Measurements from ENCODE around the gene GARRE1.
A peak's percentile ranks its signal among the peaks of the same experiment; 100 is the strongest.
"Not testable (repeated sequence)": the region's sequence is repeated elsewhere in the genome, so short reads cannot be mapped to it uniquely, and the experiment has no call there.

The GARRE1 gene, protein sequence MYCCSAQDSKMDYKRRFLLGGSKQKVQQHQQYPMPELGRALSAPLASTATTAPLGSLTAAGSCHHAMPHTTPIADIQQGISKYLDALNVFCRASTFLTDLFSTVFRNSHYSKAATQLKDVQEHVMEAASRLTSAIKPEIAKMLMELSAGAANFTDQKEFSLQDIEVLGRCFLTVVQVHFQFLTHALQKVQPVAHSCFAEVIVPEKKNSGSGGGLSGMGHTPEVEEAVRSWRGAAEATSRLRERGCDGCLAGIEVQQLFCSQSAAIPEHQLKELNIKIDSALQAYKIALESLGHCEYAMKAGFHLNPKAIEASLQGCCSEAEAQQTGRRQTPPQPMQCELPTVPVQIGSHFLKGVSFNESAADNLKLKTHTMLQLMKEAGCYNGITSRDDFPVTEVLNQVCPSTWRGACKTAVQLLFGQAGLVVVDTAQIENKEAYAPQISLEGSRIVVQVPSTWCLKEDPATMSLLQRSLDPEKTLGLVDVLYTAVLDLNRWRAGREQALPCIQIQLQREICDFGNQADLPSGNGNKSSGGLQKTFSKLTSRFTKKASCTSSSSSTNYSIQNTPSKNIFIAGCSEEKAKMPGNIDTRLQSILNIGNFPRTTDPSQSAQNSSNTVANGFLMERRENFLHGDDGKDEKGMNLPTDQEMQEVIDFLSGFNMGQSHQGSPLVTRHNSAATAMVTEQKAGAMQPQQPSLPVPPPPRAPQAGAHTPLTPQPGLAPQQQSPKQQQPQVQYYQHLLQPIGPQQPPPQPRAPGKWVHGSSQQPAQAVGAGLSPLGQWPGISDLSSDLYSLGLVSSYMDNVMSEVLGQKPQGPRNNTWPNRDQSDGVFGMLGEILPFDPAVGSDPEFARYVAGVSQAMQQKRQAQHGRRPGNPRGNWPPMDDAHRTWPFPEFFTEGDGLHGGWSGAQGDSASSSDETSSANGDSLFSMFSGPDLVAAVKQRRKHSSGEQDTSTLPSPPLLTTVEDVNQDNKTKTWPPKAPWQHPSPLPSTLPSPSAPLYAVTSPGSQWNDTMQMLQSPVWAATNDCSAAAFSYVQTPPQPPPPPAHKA (N-terminal part only)

DNA sequence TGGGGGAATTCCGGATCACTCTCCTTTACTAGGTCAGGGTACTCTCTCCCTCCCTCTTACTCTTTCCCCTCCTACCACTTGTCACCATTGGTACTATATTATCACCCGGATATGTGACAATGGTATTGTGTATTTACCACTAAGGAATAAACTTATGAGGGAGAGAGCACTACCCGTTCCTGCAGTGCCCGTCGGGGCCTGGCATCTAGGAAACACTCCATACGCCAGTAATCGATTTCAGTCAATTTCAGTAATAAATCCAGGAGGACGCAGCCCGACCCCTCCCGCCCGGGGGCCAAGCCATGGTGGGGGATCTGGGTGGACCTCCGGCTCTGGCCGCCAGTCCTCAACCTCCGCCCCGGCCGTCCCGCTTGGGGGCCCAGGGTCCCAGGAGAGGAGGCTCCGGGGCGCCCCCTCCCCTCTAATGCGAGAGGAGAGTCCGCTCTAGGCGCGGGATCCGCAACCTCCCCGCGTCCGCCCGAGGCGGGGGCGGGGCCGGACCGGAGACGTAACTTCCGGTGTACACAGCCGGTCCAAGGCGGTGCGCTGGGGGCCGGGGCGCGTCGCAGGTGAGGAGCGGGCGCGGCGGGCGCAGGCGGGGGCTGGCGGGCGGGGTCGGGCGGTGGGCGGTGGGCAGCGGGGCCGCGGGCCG, at the start of gene GARRE1:
Gene GARRE1, plus strand, starts transcription at position 509 of the 652 bp plus-strand sequence. CDS start 45,920 bp downstream, outside the sequence.
- peak; percentile 35 for DNase-seq

DNA sequence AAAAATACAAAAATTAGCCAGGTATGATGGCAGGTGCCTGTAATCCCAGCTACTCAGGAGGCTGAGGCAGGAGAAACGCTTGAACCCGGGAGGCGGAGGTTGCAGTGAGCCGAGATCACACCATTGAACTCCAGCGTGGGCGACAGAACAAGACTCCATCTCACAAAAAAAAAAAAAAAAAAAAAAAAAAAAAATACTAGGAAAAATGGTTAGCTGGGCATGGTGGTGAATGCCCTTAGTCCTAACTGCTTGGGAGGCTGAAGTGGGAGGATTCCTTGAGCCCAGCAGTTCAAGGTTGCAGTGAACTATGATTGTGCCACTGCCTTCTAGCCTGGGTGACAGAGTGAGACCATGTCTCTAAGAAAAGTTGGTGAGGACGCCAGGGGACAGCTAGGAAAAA, 49.0 kb upstream of the GARRE1 start:
- DNase-seq: not testable (repeated sequence)

DNA sequence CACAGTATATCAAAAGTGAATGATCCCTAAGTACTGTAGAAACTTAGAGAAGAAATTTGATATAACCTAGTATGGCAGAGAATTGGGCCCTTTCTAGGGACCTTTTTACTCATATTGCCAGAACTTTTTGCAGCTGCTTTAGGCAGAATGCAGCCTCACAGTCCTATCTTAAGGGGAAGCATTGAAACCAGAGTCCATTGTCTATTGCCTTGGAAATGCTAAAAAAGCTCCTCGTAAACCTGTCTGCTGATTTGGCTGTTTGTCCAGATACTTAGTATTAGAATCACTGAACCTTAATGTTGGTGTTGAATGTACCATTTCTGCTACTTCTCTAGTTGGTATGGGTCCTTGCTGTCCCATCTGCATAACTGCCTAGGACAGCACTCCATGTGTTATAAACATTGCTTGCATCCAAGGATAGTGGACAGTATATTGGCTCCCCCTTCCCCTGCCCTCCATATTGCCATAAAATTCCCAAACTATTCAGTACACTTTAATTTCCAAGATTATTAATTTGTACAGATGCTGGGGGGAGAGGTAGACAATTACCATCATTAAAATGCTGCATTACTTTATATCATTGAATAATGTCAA, 46.0 kb upstream of the GARRE1 start:
- DNase-seq: no peak

DNA sequence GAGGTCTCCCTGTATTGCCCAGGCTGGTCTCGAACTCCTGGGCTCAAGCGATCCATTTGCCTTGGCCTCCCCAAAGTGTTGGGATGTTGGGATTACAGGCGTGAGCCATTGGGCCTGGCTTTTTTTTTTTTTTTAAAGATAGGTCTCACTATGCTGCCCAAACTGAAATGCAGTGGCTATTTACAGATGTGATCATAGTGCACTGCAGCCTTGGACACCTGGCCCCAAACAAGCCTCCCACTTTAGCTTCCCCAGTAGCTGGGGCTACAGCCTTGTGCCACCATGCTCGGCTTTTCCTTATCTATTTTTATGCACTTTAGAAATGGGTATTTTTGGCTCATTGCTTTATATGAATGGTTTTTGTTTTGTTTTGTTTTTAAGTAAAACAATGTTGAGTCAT, 44.6 kb upstream of the GARRE1 start:
- DNase-seq: no peak

DNA sequence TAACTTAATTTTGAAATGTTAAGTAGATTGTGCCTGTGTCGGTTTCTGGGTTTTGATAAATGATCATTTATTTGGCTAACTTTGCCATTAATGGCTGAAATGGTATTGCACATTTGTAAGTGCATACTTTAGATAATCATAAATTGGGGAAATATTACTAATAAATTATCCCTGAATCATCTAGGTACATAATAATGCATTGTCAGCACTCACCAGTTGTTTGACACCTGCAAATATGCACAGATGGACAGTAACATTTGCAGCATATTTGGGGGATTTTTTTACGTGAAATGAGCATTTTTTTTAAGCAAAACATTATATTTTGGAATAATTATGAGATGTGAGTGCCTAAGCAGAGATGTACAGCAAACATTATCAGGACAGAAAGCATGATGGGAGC, 41.1 kb upstream of the GARRE1 start:
- DNase-seq: no peak

DNA sequence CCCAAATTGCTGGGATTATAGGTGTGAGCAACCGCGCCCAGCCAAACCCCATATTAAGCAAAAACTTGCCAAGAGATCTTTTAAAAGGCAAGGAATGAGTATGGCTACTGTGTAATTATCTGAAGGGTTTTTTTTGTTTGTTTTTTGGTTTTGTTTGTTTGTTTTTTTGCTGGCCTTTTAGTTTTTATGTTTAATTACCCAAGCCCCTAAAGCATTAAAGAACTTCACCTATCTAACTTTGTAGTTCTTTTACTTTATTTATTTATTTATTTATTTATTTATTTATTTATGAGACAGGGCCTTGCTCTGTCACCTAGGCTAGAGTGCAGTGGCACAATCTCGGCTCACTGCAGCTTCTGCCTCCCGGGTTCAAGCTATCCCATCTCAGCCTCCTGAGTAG, 40.3 kb upstream of the GARRE1 start:
- no peak for DNase-seq

DNA sequence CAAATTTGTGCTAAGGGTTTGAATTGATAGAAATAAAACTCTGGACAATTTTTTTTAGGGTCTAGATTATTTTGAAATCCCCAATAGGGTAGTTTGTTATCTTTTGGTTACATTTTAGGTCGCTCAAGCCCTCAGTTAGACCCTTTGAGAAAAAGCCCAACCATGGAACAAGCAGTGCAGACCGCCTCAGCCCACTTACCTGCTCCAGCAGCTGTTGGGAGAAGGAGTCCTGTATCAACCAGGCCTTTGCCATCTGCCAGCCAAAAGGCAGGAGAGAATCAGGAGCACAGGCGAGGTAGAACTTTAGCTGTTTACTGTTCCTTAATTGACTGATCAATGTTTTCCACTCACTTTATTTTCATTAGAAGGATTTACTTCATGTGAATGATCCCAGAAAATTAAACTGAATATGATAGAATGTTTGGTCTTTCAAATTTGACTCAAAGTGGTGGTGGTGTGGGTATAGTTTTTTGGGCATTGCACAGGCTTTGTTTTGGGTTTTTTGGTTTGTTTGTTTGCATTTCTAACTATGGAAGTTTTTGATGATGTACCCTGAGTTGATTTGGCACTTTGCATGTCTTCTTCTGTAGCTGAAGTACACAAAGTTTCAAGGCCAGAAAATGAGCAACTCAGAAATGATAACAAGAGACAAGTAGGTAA, 39.2 kb upstream of the GARRE1 start:
- no peak for DNase-seq

DNA sequence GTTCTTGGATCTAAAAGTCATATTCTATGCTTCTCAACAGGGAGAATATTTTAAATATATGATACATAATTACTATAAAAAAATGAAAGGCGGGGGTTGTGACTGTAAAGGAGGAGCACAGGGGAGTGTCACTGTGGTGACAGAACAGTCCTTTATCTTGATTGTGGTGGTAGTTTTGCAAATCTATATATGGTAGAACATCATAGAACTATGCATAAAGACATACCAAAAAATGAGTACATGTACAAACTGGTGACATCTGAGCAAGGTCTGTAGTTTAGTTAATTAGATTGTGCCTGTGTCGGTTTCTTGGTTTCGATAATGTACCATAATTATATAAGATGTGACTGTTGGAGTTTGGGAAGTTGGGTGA, 38.7 kb upstream of the GARRE1 start:
- DNase-seq: no peak

DNA sequence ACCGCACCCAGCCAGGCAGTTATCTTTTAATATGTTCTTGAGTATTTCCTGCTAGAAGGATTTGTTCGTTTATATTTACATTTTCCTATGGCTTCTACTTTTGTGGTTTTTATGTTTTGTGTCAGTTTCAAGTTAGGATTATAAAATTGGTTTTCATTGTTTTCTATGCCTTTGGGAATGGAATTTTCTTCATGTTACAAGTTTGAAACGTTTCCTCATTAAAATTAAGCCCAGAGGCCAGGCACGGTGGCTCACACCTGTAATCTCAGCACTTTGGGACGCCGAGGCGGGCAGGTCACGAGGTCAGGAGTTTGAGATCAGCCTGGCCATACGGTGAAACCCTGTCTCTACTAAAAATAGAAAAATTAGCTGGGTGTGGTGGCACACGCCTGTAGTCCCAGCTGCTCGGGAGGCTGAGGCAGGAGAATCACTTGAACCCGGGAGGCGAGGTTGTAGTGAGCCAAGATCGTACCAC, 37.6 kb upstream of the GARRE1 start:
- not testable (repeated sequence) for DNase-seq

DNA sequence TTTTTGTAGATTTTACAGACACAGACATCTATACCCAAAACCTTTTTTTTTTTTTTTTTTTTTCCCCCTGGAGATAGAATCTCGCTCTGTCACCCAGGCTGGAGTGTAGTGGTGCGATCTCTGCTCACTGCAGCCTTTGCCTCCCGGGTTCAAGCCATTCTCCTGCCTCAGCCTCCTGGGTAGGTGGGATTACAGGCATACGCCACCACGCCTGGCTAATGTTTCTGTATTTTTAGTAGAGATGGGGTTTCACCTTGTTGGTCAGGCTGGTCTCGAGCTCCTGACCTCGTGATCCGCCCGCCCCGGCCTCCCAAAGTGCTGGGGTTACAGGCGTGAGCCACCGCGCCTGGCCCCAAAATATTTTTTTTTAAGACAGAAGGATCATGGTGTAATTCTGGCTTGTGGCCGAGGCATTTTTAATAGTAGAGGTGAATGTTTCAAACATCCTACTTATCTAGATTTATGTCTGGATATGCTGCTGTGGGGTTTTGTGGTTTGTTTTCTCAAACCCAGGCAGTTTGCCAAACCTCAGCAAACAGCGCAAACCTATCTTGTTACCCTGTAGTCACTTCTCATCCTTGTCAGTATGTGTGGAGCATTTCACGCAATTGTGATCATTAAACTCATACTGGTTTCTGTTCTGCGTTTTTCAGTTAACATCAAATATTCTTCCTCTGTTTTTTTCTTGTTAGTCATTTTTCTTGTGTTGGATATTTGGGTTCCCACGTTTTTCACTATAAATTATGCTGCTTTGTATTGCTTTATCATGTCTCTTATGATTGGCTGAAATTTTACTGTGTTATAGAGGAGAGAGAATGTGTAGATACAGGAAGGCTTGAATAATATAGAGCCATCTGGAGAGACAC, 36.2 kb upstream of the GARRE1 start:
- DNase-seq: no peak

DNA sequence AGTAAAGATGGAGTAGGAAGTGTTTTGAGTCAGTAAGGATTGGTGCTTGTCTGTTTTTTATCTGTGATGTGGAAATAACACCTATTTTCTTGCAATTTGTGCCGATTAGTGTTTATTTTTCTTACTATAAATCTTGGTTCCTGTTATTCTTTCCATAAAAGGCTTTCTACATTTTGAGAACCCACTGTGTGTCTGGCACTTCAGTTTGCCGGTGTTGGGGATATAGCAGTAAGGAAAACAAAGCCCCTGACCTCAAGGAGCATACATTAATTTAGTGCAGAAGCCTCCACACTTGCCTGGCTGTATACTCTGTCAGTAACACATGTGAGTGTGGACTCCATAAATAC, 35.6 kb upstream of the GARRE1 start:
- no peak for DNase-seq

DNA sequence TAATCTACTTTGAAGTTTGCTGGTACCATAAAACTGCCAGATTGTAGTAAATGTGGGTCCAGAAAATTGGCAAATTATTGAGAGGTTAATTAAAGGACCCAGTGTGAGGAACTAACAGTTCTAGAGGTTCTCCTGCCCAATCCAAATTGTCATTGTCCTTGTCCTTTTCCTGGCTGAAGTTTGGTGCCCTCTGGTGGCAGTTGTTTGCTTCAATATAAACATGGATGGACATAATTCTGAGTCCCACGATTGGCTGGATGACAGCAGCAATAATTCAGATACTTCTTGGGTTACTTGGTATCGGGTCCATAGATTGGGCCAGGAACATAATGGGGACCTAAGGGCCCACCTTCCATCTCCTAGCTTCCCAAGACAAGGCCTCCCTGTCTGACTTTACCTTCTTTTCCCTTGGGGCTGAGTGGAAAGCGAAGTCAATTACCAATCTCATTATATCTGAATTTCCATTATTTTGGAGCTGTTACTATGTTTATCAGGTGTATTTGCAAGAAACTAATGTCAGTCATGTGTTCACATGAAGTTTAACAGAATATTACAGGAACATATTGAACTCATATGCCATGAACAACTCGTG, 33.8 kb upstream of the GARRE1 start:
- DNase-seq: peak; percentile 9

DNA sequence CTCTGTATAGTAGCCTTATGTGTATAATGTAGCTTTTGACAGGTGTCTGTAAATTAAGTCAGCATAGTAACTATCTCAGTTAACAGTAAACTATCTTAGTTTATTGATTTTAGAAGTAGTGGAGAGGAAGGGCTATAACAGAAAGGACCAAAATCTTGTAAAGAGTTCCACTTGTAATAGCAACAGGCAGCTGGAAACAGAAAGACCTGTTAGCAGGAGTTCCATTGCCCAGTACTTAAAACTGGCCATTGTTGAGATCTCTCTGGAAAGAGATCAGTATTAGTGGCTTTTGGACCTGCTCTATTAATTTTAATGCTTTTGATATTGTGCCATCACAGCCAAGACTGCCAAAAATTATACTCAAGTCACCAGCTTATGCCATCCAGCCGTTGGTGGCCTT, 32.0 kb upstream of the GARRE1 start:
- DNase-seq: no peak

DNA sequence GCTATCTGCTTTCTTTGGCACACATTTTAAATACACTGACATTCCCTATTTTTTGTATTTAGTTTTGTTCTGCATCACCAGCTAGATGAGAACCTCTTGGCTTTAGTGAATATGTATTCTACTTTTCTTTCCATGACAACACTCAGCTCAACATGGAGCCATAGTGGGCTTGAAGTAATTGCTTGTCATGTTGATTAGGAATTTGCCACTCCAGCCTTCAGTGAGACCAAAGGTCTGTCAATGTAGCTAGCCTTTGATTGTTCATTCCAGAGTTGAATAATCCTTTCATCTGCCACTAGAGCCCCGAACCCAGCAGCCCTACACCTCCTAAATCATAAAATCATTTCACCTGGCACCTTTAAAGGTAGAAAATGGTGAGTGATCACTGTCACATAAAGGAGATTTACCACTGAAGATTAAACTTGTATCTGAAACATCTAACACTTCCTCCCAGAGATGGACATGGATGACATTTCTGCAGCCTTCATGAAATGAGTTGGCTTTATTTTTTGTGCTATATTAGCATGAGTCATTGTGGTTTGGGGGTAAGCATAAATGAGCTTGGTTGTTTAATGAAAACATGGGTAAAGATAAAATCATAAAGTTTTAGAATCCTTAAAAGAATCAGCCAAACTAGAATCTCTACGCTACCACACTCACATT, 29.2 kb upstream of the GARRE1 start:
- no peak for DNase-seq

DNA sequence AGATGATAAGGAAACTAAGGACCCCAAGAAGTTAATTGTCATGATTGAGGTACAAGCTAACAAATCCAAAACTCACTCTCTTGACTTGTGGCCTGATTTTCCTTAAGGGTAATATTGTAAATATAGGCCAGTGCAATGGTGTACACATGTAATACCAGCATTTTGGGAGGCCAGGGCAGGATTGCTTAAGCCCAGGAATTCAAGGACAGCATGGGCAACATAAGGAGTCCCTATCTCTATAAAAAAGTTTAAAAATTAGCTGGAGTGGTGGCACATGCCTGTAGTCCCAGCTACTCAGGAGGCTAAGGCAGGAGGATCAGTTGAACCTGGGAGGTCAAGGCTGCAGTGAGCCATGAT, 28.7 kb upstream of the GARRE1 start:
- DNase-seq: no peak

DNA sequence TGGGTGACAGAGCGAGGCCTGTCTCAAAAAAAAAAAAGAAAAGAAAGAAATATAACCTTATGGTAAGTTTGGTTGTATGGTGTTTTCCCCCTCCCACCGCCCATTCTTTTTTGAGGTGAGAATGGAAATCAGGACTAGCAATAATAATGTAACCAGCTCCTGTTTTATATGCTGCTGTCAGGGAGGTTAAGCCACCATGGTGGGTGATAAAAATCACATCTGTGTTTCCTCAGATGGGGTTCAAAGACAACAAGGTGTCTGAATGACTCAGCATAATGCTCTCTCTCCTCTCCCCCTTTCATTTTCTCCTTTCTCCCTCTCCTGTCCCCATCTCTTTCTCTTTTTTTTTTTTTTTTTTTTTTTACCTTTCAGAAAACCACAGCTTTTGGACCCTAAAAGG, 28.3 kb upstream of the GARRE1 start:
- no peak for DNase-seq

DNA sequence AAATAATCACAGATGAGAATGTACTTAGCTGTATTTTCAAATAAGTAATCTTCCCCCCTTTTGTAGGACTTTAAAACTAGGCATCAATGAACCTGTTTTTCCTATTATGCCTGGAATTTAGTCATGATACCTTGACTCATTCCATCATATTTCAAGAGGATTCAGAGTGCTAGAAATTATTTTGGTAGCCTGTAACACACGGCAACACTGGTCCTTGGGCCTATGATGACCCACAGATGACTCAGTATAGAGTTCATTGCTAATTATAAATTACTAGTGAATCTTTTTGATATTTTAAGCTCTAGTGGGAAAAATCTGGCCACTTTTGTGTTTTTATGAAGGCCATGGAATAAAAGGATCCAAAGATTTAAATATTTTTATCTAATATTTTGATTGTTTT, 26.0 kb upstream of the GARRE1 start:
- no peak for DNase-seq

DNA sequence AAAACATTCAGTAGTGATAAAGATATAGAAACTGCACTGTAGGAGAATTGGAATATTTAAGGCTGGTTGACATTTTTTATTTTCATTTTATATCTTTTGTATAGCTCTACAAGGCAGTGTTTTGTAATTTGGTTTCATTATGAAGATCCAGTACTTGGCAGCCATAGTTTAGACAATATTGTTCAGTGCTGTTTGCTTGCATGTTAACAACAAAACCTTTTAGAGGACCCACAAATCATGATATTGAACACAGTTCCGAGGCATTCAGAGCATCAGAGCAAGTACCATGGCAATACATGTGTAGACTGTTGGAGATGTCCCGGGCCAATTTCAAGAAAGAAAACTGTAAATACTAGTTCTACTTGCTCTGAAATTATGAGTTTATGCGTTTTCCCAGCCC, 25.6 kb upstream of the GARRE1 start:
- DNase-seq: no peak

DNA sequence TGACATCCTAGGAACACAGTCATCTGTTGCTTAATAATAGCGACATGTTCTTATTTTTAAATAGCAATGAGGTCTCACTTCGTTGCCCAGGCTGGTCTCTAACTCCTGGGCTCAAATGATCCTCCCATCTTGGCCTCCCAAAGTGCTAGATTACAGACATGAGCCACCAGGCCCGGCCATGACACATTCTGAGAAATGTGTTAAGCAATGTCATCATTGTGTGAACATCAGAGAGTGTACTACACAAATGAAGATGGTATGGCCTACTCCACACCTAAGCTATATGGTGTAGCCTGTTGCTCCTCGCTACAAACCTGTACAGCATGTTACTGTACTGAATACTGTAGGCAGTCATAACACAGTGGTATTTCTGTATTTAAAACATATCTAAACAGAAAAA, 24.6 kb upstream of the GARRE1 start:
- DNase-seq: no peak

DNA sequence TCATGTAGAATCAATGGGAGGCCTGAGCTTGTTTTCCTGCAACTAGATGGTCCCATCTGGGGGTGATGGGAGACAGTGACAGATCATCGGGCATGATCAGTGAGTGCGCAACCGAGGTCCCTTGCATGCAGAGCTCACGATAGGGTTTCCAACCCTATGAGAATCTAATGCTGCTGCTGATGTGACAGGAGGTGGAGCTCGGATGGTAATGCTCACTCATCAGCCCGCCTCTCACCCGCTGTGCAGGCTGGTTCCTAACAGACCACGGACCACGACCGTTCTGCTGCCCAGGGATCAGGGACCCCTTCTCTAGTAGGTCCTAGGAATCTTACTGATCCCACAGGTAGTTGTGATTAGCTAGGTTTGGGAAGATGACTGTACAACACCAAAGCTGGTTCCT, 23.5 kb upstream of the GARRE1 start:
- no peak for DNase-seq
